Stimulated activated CD4-positive, alpha-beta T cell treated with anti-CD3 and anti-CD28 coated beads, Interleukin-1b, Interleukin-23, amount 100 ng/mL, for 24 hours (primary cell): ENCODE results near the gene ASCL5.
"Not testable (repeated sequence)": the region's sequence is repeated elsewhere in the genome, so short reads cannot be mapped to it uniquely, and the experiment has no call there.

ENCODE experiments used
- DNase-seq, 4 experiments: peaks; one replicate each; pipeline ENCODE4 v3.0.0-alpha.2; 2020; ENCODE audit warnings: low read depth in 4 of 4, low spot score in 1 of 4

Gene ASCL5, protein sequence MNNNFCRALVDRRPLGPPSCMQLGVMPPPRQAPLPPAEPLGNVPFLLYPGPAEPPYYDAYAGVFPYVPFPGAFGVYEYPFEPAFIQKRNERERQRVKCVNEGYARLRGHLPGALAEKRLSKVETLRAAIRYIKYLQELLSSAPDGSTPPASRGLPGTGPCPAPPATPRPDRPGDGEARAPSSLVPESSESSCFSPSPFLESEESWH

DNA sequence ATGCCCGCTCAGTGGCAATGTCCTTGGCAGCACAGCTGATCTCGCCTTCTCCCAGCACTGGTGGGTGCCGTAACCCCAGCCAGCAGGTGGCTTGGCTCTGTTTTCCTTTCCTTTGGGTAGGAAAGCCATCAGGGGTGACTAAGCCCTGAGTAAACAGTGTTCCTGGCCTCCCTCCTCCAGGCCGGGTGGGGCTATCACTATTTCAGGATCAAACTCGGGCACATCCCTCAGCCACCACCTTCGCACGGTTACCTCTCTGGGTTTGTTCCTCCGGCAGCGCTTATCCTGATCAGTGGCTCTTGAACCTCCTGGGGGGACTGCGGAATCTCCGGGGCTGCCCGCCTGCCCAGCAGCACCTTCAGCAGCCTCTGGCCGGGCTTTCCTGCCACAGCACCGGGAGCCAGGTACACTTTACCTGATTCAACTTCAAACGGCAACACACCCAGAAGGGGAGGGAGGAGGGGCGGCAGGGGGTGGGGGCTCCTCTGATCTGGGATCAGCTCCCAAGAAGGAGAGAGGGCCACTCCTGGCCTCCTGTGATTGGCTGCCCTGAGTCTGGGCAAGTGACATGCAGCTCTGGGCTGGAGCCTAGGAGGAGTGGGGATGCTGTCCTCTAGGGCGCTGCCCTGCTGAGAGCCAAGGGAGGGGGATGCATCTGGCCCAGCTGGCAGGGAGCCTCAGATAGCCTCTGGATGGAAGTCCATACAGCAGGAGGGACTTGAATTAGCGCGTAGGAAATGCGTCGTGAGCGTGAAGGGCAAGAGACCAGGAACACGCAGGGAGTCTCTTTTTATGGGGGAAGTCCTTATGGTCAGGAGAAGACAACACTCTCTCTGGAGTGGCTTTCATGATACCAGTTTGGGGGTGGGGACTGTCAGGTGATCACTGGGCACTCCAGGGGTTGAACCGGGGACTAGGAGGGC is at the start of gene ASCL5:
ASCL5 (minus strand) TSS at position 353 of the 923 bp plus-strand sequence. CDS start 11,812 bp downstream, outside the sequence.
- no peak for DNase-seq

DNA sequence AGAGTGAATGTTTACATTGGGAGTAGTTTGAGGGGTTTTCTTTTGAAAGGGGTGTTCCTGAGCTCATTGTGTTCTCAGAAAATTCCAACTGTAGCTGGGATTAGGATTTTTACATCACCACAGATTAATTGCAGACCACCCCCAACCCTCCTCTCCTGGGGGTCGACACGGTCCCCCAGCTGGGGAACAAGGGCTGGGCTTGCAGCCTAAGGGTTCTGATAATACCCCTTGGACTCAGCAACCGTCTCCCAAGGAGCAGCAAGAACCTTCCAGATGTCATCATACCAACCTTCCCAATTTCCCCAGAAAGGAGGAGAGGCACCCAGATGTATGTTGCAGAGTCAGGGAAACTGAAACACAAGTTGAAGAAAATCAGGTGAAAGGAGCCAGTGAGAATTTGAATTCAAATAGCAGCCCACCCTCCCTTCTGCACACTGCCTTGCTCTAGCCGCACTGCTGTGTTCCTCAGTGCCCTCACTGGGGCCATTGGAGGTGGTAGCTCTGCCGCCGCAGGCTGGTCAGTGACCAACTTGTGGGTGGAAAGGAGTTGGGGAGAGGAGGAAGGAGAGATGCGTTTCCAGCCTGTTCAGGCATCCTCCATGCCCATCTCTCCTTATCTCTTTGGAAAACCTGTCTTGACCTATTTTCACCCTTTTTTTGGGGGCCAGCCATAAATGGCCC is 49.0 kb upstream of the ASCL5 start:
- DNase-seq = no peak

DNA sequence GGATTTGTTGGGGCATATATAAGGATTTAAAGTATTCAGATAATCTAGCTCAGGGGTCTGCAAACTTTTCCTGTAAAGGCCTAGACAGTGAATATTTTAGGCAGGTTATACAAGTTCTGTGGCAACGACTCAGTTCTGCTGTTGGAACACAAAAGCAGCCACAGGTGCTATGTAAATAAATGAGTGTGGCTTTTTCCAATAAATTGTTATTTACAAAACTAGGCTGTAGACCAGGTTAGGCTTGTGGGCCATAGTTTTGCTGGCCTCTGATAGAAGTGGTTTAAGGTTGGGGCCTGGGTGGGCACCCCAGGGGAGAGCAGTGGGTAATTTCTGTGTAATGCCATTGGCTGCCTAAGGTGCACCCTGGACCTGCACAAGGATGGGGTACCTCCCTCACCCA is 46.8 kb upstream of the ASCL5 start:
- no peak for DNase-seq

DNA sequence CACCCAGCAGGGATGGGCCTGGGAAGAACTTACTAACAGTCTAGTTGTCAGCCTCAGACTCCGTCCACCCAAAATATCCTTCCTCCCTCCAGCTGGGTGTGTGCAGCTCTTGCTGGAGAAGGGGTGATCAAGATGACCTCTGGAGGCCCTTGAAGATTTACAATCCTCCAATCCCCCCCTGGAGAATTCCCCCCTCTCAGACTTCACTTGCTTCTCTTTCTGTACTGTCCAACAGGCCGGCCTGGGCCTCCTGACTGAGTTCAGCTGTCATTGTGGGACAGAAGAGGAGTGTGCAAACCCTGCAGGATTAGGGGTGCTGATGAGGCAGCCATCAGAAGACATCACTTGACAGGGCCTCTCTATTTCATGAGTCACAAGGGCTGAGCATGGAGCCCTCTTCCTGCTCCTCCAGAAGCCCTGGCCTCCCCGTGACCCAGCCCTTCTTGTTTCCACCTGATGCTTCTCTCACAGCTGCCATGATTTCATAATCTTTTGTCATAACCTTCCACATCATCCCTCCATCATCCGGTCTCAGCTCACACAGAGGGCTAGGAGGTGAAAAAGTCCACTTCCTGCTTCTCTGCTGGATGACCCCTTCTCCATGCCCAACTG is 46.1 kb upstream of the ASCL5 start:
- DNase-seq = no peak

DNA sequence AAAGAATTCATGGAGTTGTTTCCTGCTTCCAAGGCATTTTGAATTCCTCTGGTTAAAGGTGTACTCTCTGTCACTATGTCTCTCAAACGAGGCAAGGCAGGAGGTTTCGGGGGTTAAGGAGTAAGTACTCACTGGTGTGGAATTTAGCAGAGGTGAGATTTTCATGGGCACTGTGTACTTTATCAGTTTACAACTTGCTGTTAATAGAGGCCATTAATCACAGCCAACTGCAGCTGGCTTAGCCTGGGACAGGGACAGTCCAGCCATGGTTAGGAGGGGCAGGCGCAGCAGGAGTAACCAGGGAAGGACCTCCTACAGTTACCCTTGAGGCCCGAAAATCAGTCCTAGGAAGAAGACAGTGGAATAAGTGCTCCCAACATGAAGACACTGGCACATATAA is 45.3 kb upstream of the ASCL5 start:
- DNase-seq = no peak

DNA sequence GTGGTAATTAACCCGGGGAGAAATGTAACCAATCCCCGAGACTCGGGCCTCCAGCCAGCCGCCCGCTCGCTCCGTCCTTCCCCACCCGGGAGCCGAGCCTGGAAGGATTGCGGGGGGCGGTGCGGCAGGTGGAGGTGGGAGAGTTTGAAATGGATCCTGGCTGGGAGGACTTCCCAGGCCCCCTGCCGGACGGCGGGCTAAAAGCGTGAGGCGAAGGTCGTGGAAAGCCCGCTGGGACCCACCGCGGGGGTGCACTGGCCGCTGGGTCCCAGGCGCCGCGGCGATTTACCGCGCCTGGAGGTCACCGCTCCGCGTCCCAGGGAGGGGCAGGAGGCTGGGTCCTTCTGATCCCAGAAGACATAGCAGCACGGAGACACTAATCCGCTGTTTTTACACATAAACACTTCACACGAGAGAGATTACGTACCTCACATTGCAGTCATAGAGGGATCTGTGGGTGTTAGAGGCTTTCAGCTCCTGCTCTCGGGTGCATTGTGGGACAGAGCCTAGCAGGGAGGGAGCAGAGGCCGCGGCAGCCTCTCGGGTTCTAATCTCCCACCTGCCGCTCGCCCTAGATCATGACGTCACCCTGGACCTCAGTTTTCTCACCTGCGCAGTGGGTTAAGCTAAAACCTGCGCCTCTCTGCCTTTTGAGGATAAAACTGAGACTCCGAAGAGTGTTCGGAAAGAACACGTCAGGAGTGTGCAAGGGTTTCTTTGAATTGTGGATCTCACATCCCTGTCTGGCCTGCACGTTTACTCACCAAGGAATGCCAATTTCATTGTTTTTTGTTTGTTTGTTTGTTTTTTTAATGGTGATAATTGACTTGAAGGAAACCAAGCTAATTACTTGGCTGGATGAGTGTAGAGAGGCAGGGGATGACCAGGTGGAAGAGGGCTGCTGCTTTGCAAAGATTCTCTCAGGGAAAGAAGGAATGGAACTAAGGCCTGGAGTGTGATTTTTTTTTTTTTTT is 44.4 kb upstream of the ASCL5 start:
- peak in 2 of 4 experiments; percentile 43 to 51 for DNase-seq

DNA sequence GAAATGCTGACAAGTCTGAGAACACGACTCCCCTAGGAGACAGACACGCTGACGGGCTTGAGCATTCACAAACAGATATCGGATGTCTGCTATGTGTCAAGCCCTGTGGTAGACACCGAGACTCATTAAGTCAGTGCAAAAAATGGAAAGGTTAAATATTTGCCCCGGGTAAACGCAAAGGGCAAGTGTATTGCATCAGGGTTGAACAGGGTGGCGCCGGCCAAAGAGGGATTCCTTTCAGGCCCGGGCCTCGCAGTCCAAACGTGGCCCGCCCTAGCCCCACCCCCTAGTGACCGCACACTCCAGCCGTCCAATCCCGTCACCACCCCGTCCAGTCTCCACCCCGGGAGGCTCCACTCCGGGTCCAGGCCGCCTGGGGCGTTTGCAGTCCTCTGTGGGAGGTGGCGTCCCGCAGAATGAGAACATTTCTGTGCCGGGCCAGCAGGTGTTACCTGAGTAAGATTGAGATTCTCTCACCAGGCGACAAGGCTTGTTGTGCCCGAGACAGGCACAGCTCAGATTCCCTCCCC is 43.6 kb upstream of the ASCL5 start:
- DNase-seq = peak; percentile 31 to 72 (median 52)

DNA sequence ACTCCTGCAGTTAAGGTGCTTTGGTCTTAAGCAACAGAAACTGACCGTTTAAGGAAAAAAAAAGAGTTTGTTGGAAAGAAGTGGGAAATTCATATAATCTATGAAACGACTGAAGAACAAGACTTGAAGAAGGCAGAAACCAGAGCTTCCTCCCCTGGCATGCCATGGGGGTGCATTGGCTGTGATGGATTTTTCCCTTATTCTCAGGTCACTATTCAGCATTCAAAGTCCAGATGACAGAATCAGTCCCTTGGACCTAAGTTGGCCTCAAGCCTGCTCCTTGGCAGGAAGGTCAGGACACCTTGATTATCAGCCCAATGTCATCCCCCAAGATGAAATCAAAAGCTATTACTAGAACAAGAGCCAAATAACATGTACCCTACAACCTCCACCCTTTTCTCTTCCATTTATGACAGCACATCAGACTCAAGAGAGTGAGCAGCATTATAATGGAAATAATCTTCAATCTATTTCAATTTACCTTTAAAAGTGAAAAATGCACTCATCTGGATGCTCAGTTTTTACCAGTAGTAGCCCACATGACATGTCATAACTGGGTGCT is 43.1 kb upstream of the ASCL5 start:
- DNase-seq = no peak

DNA sequence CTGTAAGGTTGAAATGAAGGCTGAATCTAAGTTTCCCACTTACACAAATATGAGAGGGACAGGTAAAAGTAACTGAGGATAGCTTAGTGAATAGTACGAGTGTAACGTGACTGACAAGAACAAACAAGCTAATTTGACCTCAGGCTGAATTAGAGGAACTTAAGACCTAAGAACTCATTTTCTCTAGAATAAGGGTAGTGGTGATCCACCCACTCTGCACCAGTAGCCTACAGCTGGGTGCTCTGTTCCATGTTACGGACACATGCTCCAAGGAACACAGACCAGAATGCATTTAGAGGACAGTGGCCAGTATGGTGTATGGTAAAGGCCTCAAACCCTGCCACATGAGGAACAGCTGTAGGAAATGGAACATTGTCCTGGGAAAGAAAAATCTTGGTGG is 42.2 kb upstream of the ASCL5 start:
- no peak for DNase-seq

DNA sequence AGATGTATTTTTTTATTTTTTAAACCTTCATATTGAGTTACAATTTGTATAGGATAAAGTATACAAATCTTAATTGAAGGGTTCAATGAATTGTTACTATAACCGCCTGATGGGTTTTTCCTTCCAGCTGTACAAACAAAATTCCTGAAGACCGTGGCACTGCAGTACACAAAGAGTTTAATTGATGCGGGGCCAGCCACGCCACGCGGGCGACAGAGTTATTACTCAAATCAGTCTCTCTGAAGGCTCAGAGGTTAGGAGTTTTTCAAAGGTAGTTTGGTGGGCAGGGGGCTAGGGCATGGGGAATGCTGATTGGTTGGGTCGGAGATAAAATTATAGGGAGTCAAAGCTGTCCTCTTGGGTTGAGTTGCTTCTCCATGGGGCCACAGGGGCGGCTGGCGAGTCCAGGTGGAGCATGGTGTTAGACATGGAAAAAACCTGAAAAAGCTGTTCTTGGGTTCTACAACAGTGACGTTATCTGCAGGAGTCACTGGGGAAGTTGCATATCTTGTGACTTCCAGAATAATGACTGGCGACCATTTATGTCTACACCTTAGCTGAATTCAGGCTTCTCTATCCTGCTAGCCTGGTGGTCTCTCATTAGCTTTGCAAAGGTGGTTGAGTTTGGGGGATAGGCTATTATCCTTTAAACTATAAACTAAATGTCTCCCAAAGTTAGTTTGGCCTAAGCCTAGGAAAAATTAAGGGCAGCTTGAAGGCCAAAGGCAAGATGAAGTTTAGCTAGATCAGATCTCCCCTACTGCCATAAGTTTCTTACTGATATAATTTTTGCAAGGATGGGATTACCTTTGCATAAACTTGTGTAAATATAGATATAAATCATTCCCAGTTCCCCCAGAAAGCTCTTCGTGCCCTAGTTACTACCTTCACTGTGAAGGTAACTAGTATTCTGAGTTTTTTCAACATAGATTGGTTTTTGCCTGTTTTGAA is 40.3 kb upstream of the ASCL5 start:
- no peak for DNase-seq

DNA sequence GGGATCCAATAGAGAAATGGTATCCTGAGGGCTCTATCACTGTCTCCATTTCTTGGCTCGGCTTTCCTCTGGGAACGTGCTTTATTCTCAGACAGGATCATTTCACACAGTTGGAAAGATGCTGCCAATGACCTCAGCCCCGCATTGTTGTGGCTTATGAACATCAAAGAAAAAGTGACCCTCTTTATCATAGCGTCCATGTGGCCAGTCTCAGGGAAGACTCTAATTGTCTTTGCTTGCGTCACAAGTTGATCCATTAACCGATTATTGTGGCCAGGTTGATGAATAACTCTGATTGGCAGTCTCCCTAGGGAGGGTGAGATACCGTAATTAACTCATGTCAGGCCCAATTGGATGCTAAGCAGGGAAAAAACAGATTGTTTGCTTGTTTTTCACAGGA is 37.7 kb upstream of the ASCL5 start:
- DNase-seq = no peak

DNA sequence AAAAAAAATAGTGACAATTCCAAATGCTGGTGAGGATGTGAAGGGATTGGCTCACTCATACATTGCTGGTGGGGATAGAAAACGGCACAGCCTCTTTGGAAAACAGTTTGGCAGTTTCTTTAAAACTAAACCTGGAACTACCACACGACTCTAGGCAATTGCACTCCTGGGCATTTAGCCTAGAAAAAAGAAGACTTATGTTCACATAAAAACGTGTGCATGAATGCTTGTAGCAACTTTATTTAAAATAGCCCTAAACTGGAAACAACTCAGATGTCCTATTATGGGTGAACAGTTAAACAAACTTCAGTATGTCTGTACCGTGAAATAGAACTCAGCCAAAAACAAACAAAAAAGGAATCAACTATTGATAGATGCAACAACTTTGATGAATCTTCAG is 36.7 kb upstream of the ASCL5 start:
- no peak for DNase-seq

DNA sequence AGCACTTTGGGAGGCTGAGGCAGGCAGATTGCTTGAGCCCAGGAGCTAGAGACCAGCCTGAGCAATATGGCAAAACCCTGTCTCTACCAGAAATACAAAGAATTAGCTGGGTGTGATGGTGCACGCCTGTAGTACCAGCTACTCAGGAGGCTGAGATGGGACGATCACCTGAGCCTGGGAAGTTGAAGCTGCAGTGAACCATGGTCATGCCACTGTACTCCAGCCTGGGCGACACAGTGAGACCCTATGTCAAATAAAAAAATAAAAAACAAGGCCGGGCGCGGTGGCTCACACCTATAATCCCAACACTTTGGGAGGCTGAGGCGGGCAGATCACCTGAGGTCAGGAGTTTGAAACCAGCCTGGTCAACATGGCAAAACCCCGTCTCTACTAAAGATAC is 36.1 kb upstream of the ASCL5 start:
- DNase-seq = not testable (repeated sequence)

DNA sequence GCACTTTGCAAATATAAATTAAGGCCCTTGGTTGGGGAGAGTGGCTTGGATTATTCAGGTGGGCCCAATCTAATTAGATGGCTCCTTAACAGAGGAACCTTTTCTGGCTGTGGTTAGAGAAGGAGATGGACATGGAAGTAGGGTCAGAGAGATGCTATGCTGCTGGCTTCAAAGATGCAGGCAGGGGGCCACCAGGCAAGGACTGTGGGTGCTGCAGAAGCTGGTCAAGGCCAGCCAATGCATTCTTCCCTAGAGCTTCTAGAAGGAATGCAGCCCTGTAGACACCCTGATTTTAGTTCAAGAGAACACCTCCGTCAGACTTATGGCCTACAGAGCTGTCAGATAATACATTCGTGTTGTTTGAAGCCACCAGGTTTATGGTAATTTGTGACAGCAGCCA is 31.0 kb upstream of the ASCL5 start:
- no peak for DNase-seq

DNA sequence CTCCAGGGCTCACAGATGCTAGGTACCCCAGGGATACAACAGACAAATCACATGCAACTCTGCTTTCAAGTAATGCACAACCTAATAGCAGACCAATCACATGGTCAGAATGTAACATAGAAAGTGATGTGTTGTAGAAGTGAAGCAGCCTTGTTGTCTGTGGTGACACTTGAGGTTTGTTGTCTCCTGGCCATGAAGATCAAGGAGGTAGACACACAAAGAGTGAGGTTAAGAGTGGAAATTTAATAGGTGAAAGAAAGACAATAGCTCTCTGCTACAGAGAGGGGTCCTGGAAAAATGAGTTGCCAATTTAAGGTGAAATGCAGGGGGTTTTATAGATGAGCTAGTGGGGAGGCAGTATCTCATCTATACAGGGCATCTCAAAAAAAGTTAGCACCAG is 29.8 kb upstream of the ASCL5 start:
- DNase-seq = no peak

DNA sequence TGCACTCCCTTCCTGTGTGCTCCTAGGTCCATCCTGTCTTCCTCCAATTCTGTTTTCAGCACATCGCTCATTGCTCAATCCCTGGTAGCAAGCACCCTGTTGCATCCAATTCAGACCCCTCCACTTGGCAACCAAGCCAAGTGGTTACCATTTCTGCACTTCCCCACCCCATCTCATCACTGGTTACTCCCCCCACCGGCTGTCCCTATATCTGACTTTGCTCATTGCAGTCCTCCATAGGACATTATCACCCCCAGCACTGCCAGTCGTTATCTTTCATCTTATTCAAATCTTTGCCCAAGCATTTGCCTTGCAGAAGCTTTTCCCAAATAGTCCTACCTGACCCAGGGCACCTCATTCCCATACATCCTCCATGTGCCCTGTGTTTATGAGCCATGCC is 29.4 kb upstream of the ASCL5 start:
- DNase-seq = no peak

DNA sequence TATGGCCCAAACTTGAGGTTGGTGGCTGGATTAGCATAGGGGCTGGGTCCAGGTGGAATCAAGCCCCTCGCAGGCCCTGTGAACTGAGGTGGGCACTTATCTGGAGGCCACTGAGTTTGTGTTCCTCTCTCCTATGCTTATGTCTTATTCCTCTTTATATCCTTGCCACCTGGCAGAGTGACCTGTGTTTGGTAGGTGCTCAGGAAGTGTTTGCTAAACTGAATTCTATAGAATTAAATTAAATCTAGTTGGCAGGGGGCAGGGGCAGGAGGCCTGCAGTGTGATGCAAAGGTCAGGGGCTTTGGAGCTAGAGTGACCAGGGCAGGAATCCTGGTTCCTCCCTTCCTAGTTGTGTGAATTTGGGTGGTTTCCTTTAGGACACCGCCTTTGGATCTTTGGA is 28.4 kb upstream of the ASCL5 start:
- no peak for DNase-seq

DNA sequence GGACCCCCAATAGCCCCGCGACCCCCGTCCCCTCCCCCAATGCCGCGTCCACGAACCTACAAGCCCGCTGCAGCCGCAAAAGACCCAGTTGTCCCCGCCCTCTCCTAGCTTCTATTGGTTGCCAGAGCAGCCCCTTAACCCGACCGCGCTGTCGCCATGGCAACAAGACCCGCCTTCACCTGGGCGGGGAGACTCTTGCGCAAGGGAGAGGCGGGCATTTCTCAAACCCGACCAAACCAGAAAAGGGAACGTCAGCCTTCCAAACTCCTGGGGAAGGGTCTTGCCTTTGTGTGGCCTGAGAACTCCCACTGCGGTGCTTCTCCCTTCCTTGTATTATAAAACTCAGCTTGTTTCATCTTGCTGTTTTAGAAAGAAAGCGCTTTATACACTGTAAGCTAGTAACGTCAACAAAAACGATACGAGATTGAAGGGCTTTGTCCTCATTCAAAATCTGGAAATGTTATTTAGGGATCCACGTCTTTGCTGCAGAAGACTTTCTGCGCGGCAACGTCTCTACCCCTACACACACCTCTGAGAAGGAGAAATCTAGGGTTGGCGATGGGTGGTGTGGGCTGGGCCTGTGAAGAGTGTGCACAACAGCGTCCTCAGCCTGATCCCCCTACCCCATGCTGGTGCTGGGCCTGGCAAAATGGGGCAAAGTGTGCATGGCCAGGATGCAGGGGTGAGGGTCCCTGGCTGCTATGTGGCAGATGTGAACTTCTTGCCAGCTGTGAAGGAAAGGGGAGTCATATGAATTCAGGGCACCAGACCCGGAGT is 27.6 kb upstream of the ASCL5 start, which contains the start of gene TMEM9:
TMEM9 (minus strand) TSS at position 86 of the 777 bp plus-strand sequence. CDS start 551 bp downstream, outside the sequence.
- peak; percentile 96 to 99 (median 98) for DNase-seq
